NCI-H128 (cell line): ENCODE data around the gene PCDHGA11.
"Not testable (repeated sequence)": the region's sequence is repeated elsewhere in the genome, so short reads cannot be mapped to it uniquely, and the experiment has no call there.

Source experiments
- DNase-seq: peaks from one replicate; lab custom pipeline; 2025; ENCODE audit not compliant: unreplicated experiment; lab: John Stamatoyannopoulos, UW

The PCDHGA11 gene

DNA sequence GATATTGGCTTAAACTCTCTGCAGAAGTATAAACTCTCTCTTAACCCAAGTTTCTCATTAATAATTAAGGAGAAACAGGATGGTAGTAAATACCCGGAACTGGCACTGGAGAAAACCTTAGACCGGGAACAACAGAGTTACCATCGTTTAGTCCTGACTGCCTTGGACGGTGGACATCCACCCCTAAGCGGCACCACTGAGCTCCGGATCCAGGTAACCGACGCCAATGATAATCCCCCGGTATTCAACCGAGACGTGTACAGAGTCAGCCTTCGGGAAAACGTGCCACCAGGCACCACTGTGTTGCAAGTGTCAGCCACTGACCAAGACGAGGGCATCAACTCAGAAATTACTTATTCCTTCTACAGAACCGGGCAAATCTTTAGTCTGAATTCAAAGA, 22.2 kb upstream of the PCDHGA11 start:
- no peak for DNase-seq

DNA sequence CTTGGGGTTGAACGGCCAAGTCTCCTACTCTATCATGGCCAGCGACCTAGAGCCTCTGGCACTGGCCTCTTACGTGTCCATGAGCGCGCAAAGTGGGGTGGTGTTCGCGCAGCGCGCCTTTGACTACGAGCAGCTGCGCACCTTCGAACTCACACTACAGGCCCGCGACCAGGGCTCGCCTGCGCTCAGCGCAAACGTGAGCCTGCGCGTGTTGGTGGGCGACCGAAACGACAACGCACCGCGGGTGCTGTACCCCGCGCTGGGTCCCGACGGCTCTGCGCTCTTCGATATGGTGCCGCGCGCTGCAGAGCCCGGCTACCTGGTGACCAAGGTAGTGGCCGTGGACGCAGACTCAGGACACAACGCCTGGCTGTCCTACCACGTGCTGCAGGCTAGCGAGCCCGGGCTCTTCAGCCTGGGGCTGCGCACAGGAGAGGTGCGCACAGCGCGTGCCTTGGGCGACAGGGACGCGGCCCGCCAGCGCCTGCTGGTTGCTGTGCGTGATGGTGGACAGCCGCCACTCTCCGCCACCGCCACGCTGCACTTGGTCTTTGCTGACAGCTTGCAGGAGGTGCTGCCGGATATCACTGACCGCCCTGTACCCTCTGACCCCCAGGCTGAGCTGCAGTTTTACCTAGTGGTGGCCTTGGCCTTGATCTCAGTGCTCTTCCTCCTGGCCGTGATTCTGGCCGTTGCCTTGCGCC, 21.1 kb upstream of the PCDHGA11 start:
- DNase-seq = no peak

DNA sequence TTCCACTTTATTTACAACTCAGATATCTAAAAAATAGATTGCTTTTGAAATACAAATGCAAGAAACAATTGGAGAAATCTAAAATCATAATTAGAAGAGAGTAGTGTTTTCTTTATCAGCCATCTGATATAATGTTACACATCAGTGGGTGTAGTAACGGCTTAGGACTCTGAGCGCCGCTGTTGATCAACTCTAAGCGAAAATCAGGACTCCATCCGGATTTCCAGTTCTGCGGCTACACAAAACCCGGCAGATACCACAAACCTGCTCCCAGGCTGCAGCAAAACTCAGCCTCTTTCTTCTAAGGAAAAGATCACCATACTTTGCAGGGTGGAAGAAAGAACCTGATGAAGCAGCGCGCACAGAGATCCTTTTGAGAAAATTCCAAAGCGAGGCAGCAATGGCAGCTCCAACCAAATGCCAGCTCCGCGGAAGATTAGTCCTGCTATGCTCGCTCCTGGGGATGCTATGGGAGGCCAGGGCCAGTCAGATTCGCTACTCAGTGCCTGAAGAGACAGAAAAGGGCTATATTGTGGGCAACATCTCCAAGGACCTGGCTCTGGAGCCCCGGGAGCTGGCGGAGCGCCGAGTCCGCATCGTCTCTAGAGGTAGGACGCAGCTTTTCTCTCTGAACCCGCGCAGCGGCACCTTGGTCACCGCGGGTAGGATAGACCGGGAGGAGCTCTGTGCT, 18.2 kb upstream of the PCDHGA11 start, which contains the start of gene PCDHGA9:
PCDHGA9 (plus strand) TSS at position 226 of the 691 bp plus-strand sequence; CDS start at position 401, 175 bp downstream.
- DNase-seq = no peak

DNA sequence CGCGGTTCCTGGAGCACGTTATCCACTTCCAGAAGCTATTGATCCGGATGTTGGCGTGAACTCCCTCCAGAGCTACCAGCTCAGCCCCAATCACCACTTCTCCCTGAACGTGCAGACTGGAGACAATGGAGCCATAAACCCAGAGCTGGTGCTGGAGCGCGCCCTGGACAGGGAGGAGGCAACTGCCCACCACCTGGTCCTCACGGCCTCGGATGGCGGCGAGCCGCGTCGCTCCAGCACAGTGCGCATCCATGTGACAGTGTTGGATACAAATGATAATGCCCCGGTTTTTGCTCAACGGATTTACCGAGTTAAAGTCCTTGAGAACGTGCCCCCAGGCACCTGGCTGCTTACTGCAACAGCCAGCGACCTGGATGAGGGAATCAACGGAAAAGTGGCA, 17.5 kb upstream of the PCDHGA11 start:
- DNase-seq = no peak

DNA sequence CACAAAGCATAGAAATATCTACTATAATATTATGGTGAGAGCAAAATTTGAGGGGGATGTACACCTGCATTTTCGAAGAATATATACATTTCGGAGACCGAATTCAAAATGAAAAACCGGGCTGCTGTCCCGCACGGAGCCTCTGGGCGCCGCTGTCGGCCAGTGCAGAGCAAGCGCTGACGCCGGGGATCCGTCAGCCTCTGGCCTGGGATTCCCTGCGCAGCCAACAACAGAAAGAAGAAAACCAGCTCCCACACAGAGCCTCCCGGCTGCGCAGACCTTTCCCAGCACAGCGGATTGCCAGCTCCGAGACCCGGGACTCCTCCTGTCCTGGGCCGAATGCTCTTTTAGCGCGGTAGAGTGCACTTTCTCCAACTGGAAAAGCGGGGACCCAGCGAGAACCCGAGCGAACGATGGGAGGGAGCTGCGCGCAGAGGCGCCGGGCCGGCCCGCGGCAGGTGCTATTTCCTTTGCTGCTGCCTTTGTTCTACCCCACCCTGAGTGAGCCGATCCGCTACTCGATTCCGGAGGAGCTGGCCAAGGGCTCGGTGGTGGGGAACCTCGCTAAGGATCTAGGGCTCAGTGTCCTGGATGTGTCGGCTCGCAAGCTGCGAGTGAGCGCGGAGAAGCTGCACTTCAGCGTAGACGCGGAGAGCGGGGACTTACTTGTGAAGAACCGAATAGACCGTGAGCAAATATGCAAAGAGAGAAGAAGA, 12.9 kb upstream of the PCDHGA11 start, which contains the start of gene PCDHGB6:
PCDHGB6 (plus strand) TSS at position 232 of the 716 bp plus-strand sequence; CDS start at position 414, 182 bp downstream.
- DNase-seq = not testable (repeated sequence)

DNA sequence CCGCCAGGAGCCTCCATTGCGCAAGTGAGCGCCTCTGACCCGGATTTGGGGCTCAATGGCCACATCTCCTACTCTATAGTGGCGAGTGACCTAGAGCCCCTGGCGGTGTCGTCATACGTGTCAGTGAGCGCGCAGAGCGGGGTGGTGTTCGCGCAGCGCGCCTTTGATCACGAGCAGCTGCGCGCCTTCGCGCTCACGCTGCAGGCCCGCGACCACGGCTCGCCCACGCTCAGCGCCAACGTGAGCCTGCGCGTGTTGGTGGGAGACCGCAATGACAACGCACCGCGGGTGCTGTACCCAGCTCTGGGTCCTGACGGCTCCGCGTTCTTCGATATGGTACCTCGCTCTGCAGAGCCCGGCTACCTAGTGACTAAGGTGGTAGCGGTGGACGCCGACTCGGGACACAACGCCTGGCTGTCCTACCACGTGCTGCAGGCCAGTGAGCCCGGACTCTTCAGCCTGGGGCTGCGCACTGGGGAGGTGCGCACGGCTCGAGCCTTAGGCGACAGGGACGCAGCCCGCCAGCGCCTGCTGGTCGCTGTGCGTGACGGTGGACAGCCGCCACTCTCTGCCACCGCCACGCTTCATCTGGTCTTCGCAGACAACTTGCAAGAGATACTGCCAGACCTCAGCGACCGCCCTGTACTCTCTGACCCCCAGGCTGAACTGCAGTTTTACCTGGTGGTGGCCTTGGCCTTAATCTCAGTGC, 11.1 kb upstream of the PCDHGA11 start:
- no peak for DNase-seq

DNA sequence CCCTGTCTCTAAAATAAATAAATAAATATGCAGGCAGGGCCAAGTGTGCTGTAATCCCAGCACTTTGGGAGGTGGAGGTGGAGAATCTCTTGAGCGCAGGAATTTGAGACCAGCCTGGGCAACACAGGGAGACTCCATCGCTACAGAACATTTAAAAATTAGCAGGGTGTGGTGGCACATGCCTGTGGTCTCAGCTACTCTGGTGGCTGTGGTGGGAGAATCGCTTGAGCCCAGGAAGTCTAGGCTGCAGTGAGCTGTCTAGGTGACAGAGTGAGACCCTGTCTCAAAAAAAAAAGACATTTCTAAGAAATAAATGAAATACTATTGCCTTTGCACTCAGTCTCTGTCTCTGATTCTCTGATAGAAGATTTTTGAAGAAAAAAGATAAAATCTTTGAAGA, 9.3 kb upstream of the PCDHGA11 start:
- no peak for DNase-seq

DNA sequence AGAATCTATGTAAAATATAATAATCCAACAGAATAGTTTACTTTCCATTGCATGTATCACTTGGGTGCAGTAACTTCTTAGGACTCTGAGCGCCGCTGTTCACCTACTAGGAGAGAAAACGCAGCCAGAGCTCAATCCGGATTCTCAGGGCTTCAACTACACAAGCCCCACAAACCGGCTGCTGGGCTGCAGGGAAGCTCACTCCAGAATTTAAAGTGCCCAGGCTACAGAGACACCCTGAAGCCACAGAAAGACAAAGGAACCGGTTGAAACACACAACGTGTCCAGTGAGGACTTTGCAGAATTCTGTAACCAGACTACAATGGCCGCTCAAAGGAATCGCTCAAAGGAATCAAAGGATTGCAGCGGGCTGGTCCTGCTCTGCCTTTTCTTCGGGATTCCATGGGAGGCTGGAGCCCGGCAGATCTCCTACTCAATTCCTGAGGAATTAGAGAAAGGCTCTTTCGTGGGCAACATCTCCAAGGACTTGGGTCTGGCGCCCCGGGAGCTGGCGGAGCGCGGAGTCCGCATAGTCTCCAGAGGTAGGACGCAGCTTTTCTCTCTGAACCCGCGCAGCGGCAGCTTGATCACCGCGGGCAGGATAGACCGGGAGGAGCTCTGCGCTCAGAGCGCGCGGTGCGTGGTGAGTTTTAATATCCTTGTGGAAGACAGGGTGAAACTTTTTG, 7.9 kb upstream of the PCDHGA11 start, which contains the start of gene PCDHGA10:
PCDHGA10 (plus strand) TSS at position 134 of the 686 bp plus-strand sequence; CDS start at position 323, 189 bp downstream.
- no peak for DNase-seq

DNA sequence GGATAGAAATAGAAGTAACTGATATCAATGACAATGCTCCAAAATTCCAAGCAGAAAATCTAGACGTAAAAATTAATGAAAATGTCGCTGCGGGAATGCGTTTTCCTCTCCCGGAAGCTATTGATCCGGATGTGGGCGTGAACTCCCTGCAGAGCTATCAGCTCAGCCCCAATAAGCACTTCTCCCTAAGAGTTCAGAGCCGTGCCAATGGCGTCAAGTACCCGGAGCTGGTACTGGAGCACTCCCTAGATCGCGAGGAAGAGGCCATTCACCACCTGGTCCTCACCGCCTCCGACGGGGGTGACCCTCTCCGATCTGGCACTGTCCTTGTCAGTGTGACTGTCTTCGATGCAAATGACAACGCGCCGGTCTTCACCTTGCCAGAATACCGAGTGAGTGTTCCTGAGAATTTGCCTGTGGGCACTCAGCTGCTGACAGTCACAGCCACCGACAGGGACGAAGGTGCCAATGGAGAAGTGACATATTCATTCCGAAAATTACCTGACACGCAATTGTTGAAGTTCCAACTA, 7.2 kb upstream of the PCDHGA11 start:
- no peak for DNase-seq

DNA sequence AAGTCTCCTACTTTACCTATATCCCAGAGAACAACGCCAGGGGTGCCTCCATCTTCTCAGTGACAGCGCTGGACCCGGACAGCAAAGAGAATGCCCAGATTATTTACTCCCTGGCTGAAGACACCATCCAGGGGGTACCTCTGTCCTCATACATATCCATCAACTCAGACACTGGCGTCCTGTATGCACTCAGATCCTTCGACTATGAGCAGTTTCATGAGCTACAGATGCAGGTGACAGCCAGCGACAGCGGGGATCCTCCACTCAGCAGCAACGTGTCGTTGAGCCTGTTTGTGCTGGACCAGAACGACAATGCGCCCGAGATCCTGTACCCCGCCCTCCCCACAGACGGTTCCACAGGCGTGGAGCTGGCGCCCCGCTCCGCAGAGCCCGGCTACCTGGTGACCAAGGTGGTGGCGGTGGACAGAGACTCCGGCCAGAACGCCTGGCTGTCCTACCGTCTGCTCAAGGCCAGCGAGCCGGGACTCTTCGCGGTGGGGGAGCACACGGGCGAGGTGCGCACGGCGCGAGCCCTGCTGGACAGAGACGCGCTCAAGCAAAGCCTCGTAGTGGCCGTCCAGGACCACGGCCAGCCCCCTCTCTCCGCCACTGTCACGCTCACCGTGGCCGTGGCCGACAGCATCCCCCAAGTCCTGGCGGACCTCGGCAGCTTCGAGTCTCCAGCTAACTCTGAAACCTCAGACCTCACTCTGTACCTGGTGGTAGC, 6.1 kb upstream of the PCDHGA11 start:
- not testable (repeated sequence) for DNase-seq

DNA sequence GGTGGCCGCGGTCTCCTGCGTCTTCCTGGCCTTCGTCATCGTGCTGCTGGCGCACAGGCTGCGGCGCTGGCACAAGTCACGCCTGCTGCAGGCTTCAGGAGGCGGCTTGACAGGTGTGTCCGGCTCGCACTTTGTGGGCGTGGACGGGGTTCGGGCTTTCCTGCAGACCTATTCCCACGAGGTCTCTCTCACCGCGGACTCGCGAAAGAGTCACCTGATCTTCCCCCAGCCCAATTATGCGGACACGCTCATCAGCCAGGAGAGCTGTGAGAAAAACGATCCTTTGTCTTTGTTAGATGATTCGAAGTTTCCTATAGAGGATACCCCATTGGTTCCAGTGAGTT, 5.6 kb upstream of the PCDHGA11 start:
- not testable (repeated sequence) for DNase-seq

DNA sequence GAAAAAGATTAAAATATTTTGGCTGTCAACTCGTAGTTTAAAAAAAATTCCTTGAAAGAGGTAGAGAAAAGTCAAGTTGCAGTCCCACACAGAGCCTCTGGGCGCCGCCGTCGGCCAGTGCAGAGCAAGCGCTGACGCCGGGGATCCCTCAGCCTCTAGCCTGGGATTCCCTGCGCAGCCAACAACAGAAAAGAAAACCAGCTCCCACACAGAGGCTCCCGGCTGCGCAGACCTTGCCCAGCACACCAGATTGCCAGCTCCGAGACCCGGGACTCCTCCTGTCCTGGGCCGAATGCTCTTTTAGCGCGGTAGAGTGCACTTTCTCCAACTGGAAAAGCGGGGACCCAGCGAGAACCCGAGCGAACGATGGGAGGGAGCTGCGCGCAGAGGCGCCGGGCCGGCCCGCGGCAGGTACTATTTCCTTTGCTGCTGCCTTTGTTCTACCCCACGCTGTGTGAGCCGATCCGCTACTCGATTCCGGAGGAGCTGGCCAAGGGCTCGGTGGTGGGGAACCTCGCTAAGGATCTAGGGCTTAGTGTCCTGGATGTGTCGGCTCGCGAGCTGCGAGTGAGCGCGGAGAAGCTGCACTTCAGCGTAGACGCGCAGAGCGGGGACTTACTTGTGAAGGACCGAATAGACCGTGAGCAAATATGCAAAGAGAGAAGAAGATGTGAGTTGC, 3.2 kb upstream of the PCDHGA11 start, which contains the start of gene PCDHGB7:
PCDHGB7 (plus strand) TSS at position 184 of the 679 bp plus-strand sequence; CDS start at position 367, 183 bp downstream.
- not testable (repeated sequence) for DNase-seq

DNA sequence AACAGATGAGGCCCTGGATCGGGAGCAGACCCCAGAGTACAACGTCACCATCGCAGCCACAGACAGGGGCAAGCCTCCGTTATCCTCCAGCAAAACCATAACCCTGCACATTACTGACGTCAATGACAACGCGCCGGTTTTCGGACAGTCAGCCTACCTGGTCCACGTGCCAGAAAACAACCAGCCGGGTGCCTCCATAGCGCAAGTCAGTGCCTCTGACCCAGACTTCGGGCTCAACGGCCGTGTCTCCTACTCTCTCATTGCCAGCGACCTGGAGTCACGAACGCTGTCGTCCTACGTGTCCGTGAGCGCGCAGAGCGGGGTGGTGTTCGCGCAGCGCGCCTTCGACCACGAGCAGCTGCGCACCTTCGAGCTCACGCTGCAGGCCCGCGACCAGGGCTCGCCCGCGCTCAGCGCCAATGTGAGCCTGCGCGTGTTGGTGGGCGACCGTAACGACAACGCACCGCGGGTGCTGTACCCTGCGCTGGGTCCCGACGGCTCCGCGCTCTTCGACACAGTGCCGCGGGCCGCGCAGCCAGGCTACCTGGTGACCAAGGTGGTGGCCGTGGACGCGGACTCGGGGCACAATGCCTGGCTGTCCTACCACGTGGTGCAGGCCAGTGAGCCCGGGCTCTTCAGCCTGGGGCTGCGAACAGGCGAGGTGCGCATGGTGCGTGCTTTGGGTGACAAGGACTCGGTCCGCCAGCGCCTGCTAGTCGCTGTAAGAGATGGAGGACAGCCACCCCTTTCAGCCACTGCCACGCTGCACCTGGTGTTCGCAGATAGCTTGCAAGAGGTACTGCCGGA, 1.6 kb upstream of the PCDHGA11 start:
- no peak for DNase-seq

DNA sequence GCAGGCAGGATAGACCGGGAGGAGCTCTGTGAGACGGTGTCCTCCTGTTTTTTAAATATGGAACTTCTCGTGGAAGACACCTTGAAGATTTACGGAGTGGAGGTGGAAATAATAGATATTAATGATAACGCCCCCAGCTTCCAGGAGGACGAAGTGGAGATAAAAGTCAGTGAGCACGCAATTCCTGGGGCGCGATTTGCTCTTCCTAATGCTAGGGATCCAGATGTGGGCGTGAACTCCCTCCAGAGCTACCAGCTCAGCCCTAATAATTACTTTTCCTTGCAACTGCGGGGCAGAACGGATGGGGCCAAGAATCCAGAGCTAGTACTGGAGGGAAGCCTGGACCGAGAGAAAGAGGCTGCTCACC, 621 bp downstream of the PCDHGA11 start:
- DNase-seq = no peak

DNA sequence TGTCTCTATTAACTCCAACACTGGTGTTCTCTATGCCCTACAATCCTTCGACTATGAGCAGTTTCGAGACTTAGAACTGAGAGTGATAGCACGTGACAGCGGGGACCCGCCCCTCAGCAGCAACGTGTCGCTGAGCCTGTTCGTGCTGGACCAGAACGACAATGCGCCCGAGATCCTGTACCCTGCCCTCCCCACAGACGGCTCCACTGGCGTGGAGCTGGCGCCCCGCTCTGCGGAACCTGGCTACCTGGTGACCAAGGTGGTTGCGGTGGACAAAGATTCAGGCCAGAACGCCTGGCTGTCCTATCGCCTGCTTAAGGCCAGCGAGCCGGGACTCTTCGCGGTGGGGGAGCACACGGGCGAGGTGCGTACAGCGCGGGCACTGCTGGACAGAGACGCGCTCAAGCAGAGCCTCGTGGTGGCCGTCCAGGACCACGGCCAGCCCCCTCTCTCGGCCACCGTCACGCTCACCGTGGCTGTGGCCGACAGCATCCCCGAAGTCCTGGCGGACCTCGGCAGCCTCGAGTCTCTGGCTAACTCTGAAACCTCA, 2.0 kb downstream of the PCDHGA11 start:
- no peak for DNase-seq

DNA sequence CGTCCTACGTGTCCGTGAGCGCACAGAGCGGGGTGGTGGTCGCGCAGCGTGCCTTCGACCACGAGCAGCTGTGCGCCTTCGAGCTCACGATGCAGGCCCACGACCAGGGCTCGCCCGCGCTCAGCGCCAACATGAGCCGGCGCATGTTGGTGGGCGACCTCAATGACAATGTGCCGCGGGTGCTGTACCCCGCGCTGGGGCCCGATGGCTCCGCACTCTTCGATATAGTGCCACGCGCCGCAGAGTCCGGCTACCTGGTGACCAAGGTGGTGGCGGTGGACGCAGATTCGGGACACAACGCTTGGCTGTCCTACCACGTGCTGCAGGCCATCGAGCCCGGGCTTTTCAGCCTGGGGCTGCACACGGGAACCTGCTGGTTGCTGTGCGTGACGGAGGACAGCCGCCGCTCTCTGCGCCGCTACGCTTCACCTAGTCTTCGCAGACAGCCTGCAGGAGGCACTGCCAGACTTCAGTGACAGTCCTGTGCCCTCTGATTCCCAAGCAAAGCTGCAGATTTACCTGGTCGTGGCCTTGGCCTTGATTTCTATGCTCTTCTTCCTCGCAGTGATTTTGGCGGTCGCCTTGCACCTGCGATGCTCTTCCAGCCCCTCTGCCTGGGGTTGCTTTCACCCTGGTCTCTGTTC, 7.1 kb downstream of the PCDHGA11 start:
- no peak for DNase-seq
